A549 (cell line): ENCODE data around the gene IQUB. TPM values are rescaled to one million over a fixed set of nuclear protein-coding genes. Genes with fewer than 3 reads are reported as not detected.

Source experiments
- ATAC-seq, 2 experiments: fragments of 200-7000 bp in 1 of 2; fragments of >200 bp in 1 of 2; cut with Nextera tagmentation in 1 of 2; cut with Tn5 transposase in 1 of 2; 3 replicates each; pipeline versions ENCODE4 v1.8.0 to v1.9.1; 2018 to 2020; ENCODE audit warnings: mild to moderate bottlenecking in 1 of 2, moderate library complexity in 1 of 2
- CTCF ChIA-PET: fragments of 300-600 bp; sonication (Branson Sonifier 250); formaldehyde crosslinking; extraction: SDS; loops from one replicate; lab custom pipeline; 2021; ENCODE audit warnings: antibody characterized with exemption, inconsistent platforms; lab: Yijun Ruan, JAX
- POLR2A ChIA-PET: fragments of 350-600 bp; formaldehyde crosslinking; extraction: SDS; loops from one replicate; lab custom pipeline; 2021; ENCODE audit warnings: antibody characterized with exemption, inconsistent platforms; lab: Yijun Ruan, JAX
- DNase-seq, 2 experiments: peaks; one replicate each; pipeline versions ENCODE4 v3.0.0 to v3.0.0-alpha.2; 2011 to 2016; ENCODE audit warnings: low read depth in 1 of 2, low spot score in 1 of 2
- FAIRE-seq: peaks from 2 replicates; lab custom pipeline; 2011; peaks lifted over from hg19 to GRCh38; lab: Jason Lieb, UNC
- H3K27ac ChIP-seq, 2 experiments: fragments of >200 bp; sonication (Bioruptor Twin); formaldehyde crosslinking; 3 replicates each; pipeline ENCODE4 v1.5.1; 2016 to 2017
- H3K4me1 ChIP-seq: fragments of >200 bp; sonication (Bioruptor Twin); formaldehyde crosslinking; 3 replicates; pipeline ENCODE4 v1.6.1; 2016
- H3K4me2 ChIP-seq: fragments of >200 bp; sonication (Bioruptor Twin); formaldehyde crosslinking; 3 replicates; pipeline ENCODE4 v1.6.1; 2016
- H3K4me3 ChIP-seq: fragments of >200 bp; sonication (Bioruptor Twin); formaldehyde crosslinking; 3 replicates; pipeline ENCODE4 v1.5.1; 2016
- H3K9me3 ChIP-seq: fragments of >200 bp; sonication (Bioruptor Twin); formaldehyde crosslinking; 3 replicates; pipeline ENCODE4 v1.6.1; 2016
- CBX2 ChIP-seq: fragments of 200-600 bp; sonication (generic); IDR thresholded peaks from 2 replicates; pipeline ENCODE4 v1.6.1; 2016; ENCODE audit warnings: low read depth, mild to moderate bottlenecking, borderline replicate concordance
- EP300 ChIP-seq, 2 experiments: fragments of >200 bp; sonication (Bioruptor Twin); formaldehyde crosslinking; IDR thresholded peaks; 2 replicates in 1 of 2; 3 replicates in 1 of 2; pipeline ENCODE4 v1.6.1; 2016 to 2017
- FOSB ChIP-seq: fragments of 250-450 bp; sonication (Bioruptor Pico); IDR thresholded peaks from 2 replicates; pipeline ENCODE4 v1.5.0; 2020; ENCODE audit warnings: mild to moderate bottlenecking, moderate library complexity
- GATA3 ChIP-seq: IDR thresholded peaks from 2 replicates; pipeline ENCODE4 v1.6.1; 2012; ENCODE audit warnings: borderline replicate concordance
- HDAC2 ChIP-seq: fragments of 200-600 bp; sonication (generic); IDR thresholded peaks from 2 replicates; pipeline ENCODE4 v1.6.1; 2016
- HOXB5 ChIP-seq: fragments of 250-450 bp; sonication (Bioruptor Pico); IDR thresholded peaks from 2 replicates; pipeline ENCODE4 v1.5.0; 2020; ENCODE audit warnings: mild to moderate bottlenecking, moderate library complexity
- KDM5A ChIP-seq: fragments of 200-600 bp; sonication (generic); IDR thresholded peaks from 2 replicates; pipeline ENCODE4 v1.6.1; 2016; ENCODE audit warnings: antibody characterized with exemption, mild to moderate bottlenecking
- NPAS2 ChIP-seq: fragments of 250-450 bp; sonication (Bioruptor Pico); IDR thresholded peaks from 2 replicates; pipeline ENCODE4 v1.8.0; 2022; ENCODE audit warnings: mild to moderate bottlenecking, moderate library complexity, borderline replicate concordance
- PHF8 ChIP-seq: fragments of 200-600 bp; sonication (generic); IDR thresholded peaks from 2 replicates; pipeline ENCODE4 v1.6.1; 2016; ENCODE audit warnings: low read depth, mild to moderate bottlenecking, antibody characterized with exemption, moderate library complexity, borderline replicate concordance
- POLR2AphosphoS2 ChIP-seq: conservative IDR thresholded peaks from 2 replicates; pipeline ENCODE4 v1.6.1; 2012; ENCODE audit warnings: low read length, improper control_type of control experiment, inconsistent platforms
- RAD21 ChIP-seq, 2 experiments: fragments of >200 bp in 1 of 2; sonication (Bioruptor Twin) in 1 of 2; formaldehyde crosslinking in 1 of 2; IDR thresholded peaks in 1 of 2; conservative IDR thresholded peaks in 1 of 2; 2 replicates in 1 of 2; 3 replicates in 1 of 2; pipeline ENCODE4 v1.6.1; 2012 to 2018; ENCODE audit warnings: inconsistent platforms in 1 of 2
- RARB ChIP-seq: fragments of 250-450 bp; sonication (Bioruptor Pico); IDR thresholded peaks from 2 replicates; pipeline ENCODE4 v1.8.0; 2021; ENCODE audit warnings: mild to moderate bottlenecking, moderate library complexity
- RCOR1 ChIP-seq: fragments of 150-350 bp; IDR thresholded peaks from 2 replicates; pipeline ENCODE4 v1.6.1; 2014; ENCODE audit warnings: antibody characterized with exemption, low read length, low read depth
- TP53 ChIP-seq: fragments of 250-450 bp; sonication (Bioruptor Pico); IDR thresholded peaks from 2 replicates; pipeline ENCODE4 v1.5.0; 2021; ENCODE audit warnings: mild to moderate bottlenecking, moderate library complexity
- WGBS: methylation state at CpG from one replicate; pipeline ENCODE4 v1.1.6; 2017; ENCODE audit errors: missing lambda C conversion rate; 5-methylcytosine and 5-hydroxymethylcytosine counted together
- polyA plus RNA-seq, 4 experiments: library from polyadenylated mRNA; depleted of rRNA in 3 of 4; stranded (reverse); fragments of >200 nt; fragmentation: RNase III in 1 of 4; extraction: RNeasy Plus Mini Kit Qiagen cat#74134 plus additional on column Dnase treatment in 1 of 4; gene quantifications; 2 replicates in 3 of 4; 3 replicates in 1 of 4; pipeline ENCODE4 v1.2.3, GENCODE V29; 2011 to 2017
- TF ChIP-seq, protein P1 (sequence below): fragments of 200-600 bp; sonication (generic); IDR thresholded peaks from 2 replicates; pipeline ENCODE4 v1.6.1; 2016; ENCODE audit warnings: antibody characterized with exemption, mild to moderate bottlenecking, moderate library complexity
- TF ChIP-seq, protein P2 (sequence below): fragments of 150-350 bp; IDR thresholded peaks from 2 replicates; pipeline ENCODE4 v1.6.1; 2014; ENCODE audit warnings: low read depth, mild to moderate bottlenecking, low read length
- TF ChIP-seq, protein P3 (sequence below): fragments of >200 bp; sonication (Bioruptor Twin); formaldehyde crosslinking; IDR thresholded peaks from 2 replicates; pipeline ENCODE4 v1.6.1; 2016

Gene IQUB
- polyA plus RNA-seq, 2 of the 4 experiments (the other 2 are of a cell fraction): 0.08 TPM

DNA sequence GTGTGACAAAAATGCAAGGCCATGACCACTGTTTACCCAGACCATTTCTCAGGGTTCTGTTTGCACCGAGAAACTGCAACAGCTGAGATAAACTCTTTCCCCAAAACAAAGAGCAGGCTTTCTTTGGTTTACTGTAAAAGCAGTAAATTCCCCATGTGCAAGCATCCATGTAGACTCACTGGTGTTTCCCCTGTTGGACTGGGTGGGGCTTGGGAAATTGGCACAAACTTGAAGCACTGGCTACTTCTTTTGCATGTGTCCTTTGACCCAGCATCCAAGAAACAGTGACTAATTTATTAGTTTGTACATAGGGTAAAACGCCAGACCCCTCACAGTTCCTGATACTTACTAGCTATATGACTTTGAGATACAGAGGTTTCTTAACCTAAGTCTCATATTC is 12.3 kb downstream of the IQUB start (continued):
- TF ChIP-seq, protein P1, sequence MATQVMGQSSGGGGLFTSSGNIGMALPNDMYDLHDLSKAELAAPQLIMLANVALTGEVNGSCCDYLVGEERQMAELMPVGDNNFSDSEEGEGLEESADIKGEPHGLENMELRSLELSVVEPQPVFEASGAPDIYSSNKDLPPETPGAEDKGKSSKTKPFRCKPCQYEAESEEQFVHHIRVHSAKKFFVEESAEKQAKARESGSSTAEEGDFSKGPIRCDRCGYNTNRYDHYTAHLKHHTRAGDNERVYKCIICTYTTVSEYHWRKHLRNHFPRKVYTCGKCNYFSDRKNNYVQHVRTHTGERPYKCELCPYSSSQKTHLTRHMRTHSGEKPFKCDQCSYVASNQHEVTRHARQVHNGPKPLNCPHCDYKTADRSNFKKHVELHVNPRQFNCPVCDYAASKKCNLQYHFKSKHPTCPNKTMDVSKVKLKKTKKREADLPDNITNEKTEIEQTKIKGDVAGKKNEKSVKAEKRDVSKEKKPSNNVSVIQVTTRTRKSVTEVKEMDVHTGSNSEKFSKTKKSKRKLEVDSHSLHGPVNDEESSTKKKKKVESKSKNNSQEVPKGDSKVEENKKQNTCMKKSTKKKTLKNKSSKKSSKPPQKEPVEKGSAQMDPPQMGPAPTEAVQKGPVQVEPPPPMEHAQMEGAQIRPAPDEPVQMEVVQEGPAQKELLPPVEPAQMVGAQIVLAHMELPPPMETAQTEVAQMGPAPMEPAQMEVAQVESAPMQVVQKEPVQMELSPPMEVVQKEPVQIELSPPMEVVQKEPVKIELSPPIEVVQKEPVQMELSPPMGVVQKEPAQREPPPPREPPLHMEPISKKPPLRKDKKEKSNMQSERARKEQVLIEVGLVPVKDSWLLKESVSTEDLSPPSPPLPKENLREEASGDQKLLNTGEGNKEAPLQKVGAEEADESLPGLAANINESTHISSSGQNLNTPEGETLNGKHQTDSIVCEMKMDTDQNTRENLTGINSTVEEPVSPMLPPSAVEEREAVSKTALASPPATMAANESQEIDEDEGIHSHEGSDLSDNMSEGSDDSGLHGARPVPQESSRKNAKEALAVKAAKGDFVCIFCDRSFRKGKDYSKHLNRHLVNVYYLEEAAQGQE: no peak

DNA sequence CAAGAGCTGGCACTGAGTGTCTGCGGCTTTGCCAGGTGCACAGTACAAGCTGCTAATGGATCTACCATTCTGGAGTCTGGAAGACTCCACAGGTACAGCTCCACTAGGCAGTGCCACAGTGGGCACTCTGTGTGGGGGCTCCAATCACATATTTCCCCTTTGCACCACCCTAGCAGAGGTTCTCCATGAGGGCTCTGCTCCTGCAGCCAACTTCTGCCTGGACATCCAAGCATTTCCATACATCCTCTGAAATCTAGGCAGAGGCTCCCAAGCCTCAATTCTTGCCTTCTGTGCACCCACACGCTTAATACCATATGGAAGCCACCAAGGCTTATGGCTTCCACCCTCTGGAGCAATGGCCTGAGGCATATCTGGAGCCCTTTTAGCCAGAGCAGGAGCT is 29.2 kb downstream of the IQUB start:
- FAIRE-seq (no peak), DNase-seq (no peak), ATAC-seq (no peak)
- Histone ChIP-seq H3K27ac (no peak overlapping the region), H3K4me2 (no peak overlapping the region), H3K4me1 (no peaks in the 10 kb centered on the region), H3K9me3 (no peaks in the 10 kb centered on the region), H3K4me3 (no peak overlapping the region)
- ChIA-PET POLR2A (no interaction called here), CTCF (interaction anchor here (0.9 to 1.2 kb wide), 2 partner anchors 8 to 11 kb away, joined by 3 to 6 read pairs; no protein-coding TSS in a partner anchor)
- WGBS: 25% methylated on average over 2 of the region's 2 CpGs
- TF ChIP-seq POLR2AphosphoS2 (no peak), CBX2 (no peak), RARB (CRISPR knock-in tag) (no peak), KDM5A (no peak)

DNA sequence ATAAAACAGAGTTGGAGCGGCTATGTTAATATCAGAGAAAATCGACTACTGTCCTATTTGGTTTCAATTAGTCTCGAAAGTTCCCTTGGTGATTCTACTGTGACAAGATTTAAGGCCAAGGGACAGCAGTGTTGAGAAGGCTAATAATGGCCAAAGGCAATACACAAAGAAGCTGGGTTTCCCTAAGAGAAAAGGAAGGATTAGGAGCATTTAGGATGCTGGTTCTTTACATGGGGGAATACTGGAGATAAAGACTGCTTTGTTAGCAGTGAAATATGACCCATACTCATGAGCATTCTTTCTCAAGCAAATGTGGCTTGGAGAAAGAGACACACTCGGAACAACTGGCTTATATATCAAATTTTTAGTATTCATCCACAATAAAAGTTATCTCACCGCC is 32.2 kb downstream of the IQUB start:
- DNase-seq: no peak
- ChIA-PET CTCF (no interaction called here), POLR2A (no interaction called here)
- TF ChIP-seq HDAC2 (no peak), RCOR1 (no peak), RAD21 (conservative IDR thresholded peaks at IDR 0.05 in 1 of 2, IDR thresholded peaks at IDR 0.05 in 1 of 2) (no peak), HOXB5 (CRISPR knock-in tag) (no peak), FOSB (CRISPR knock-in tag) (no peak), EP300 (IDR thresholded peaks at IDR 0.05) (no peak), TP53 (CRISPR knock-in tag) (no peak), GATA3 (no peak), PHF8 (no peak), NPAS2 (CRISPR knock-in tag) (no peak)
- TF ChIP-seq, protein P2, sequence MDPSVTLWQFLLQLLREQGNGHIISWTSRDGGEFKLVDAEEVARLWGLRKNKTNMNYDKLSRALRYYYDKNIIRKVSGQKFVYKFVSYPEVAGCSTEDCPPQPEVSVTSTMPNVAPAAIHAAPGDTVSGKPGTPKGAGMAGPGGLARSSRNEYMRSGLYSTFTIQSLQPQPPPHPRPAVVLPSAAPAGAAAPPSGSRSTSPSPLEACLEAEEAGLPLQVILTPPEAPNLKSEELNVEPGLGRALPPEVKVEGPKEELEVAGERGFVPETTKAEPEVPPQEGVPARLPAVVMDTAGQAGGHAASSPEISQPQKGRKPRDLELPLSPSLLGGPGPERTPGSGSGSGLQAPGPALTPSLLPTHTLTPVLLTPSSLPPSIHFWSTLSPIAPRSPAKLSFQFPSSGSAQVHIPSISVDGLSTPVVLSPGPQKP: no peak
- TF ChIP-seq, protein P3, sequence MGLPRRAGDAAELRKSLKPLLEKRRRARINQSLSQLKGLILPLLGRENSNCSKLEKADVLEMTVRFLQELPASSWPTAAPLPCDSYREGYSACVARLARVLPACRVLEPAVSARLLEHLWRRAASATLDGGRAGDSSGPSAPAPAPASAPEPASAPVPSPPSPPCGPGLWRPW: no peak
- no peak overlapping the region for H3K27ac ChIP-seq
- no peak overlapping the region for H3K4me3 ChIP-seq
- H3K9me3 ChIP-seq: no peaks in the 10 kb centered on the region
- no peaks in the 10 kb centered on the region for H3K4me1 ChIP-seq
- ATAC-seq: no peak
- FAIRE-seq: no peak
- H3K4me2 ChIP-seq: no peak overlapping the region
- 18% methylated on average over 5 of the region's 5 CpGs for WGBS
